Astrocyte (in vitro differentiated cells and primary cell): ENCODE measurements around the gene EGFR. TPM values are rescaled to one million over a fixed set of nuclear protein-coding genes. Genes with fewer than 3 reads are reported as not detected.
A peak's percentile ranks its signal among the peaks of the same experiment; 100 is the strongest.

Experiments
- DNase-seq: peaks from one replicate; pipeline ENCODE4 v3.0.0-alpha.2; 2010; ENCODE audit warnings: low read depth
- FAIRE-seq: peaks from 2 replicates; lab custom pipeline; 2011; peaks lifted over from hg19 to GRCh38; lab: Jason Lieb, UNC
- H2AFZ ChIP-seq: 2 replicates; pipeline ENCODE4 v1.6.0; 2012; ENCODE audit warnings: low read depth, low read length, inconsistent platforms
- H3K27ac ChIP-seq: 2 replicates; pipeline ENCODE4 v1.5.1; 2011; ENCODE audit warnings: low read depth, low read length, inconsistent platforms
- H3K27me3 ChIP-seq: 2 replicates; pipeline ENCODE4 v1.6.0; 2011; ENCODE audit warnings: low read length, inconsistent platforms; ENCODE audit not compliant: insufficient read depth
- H3K36me3 ChIP-seq: 2 replicates; pipeline ENCODE4 v1.5.1; 2011; ENCODE audit warnings: low read length, inconsistent platforms; ENCODE audit not compliant: insufficient read depth
- H3K4me1 ChIP-seq: 2 replicates; pipeline ENCODE4 v1.5.1; 2011; ENCODE audit warnings: low read length, inconsistent platforms; ENCODE audit not compliant: insufficient read depth
- H3K4me2 ChIP-seq: 2 replicates; pipeline ENCODE4 v1.6.0; 2012; ENCODE audit warnings: low read length, inconsistent platforms
- H3K4me3 ChIP-seq: 2 replicates; pipeline ENCODE4 v1.5.1; 2011; ENCODE audit warnings: low read depth, mild to moderate bottlenecking, low read length, inconsistent platforms; ENCODE audit not compliant: insufficient read depth
- H3K79me2 ChIP-seq: 2 replicates; pipeline ENCODE4 v1.6.0; 2012; ENCODE audit warnings: mild to moderate bottlenecking, low read length, inconsistent platforms; ENCODE audit not compliant: insufficient read depth
- H3K9ac ChIP-seq: 2 replicates; pipeline ENCODE4 v1.6.0; 2012; ENCODE audit warnings: mild to moderate bottlenecking, low read length, inconsistent platforms
- H3K9me3 ChIP-seq: 2 replicates; pipeline ENCODE4 v1.5.1; 2012; ENCODE audit warnings: low read depth, mild to moderate bottlenecking, low read length, inconsistent platforms; ENCODE audit not compliant: insufficient read depth
- H4K20me1 ChIP-seq: 2 replicates; pipeline ENCODE4 v1.6.0; 2012; ENCODE audit warnings: low read length, inconsistent platforms; ENCODE audit not compliant: insufficient read depth
- H3K27ac Mint-ChIP-seq: one replicate; pipeline ENCODE4 v1.8.0; 2021; ENCODE audit warnings: mild to moderate bottlenecking, mixed read lengths; ENCODE audit not compliant: unreplicated experiment
- H3K27me3 Mint-ChIP-seq: one replicate; pipeline ENCODE4 v1.8.0; 2021; ENCODE audit warnings: low read depth, mixed read lengths; ENCODE audit not compliant: unreplicated experiment
- H3K36me3 Mint-ChIP-seq: one replicate; pipeline ENCODE4 v1.8.0; 2021; ENCODE audit warnings: low read depth, mixed read lengths; ENCODE audit not compliant: unreplicated experiment
- H3K4me1 Mint-ChIP-seq: one replicate; pipeline ENCODE4 v1.8.0; 2021; ENCODE audit warnings: low read depth, mixed read lengths; ENCODE audit not compliant: unreplicated experiment
- H3K4me3 Mint-ChIP-seq: one replicate; pipeline ENCODE4 v1.8.0; 2021; ENCODE audit warnings: mild to moderate bottlenecking, moderate library complexity, mixed read lengths; ENCODE audit not compliant: unreplicated experiment
- H3K9me3 Mint-ChIP-seq: one replicate; pipeline ENCODE4 v1.8.0; 2021; ENCODE audit warnings: mild to moderate bottlenecking, mixed read lengths; ENCODE audit not compliant: unreplicated experiment
- EZH2 ChIP-seq: IDR thresholded peaks from 2 replicates; pipeline ENCODE4 v1.6.1; 2012; ENCODE audit warnings: mild to moderate bottlenecking, low read length, inconsistent platforms; ENCODE audit not compliant: insufficient read depth
- total RNA-seq: library from RNA; stranded (reverse); gene quantifications from 2 replicates; pipeline ENCODE4 v1.2.1, GENCODE V29; 2021
- TF ChIP-seq, protein P1 (sequence below): IDR thresholded peaks from 2 replicates; pipeline ENCODE4 v1.5.1; 2011; ENCODE audit warnings: low read depth, mild to moderate bottlenecking, inconsistent platforms, low read length, moderate library complexity; ENCODE audit not compliant: insufficient read depth

The EGFR gene
- total RNA-seq, 1 donor from 2014 or later = 27.3 TPM

DNA sequence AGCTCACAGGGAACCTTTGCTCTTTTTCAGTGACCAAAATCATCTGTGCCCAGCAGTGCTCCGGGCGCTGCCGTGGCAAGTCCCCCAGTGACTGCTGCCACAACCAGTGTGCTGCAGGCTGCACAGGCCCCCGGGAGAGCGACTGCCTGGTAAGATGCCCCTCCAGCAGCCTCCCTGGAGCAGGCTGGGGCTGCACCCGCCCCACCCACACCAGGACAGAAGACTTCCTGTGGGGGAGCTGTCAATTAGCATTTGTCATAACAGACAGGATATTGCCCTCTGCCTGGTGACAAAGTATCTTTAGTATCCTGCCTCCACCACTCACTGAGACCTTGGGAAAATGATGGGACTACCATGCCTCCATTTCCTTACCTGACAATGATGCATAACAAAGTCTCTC is 133.7 kb downstream of the EGFR start:
- Mint-ChIP-seq H3K4me3 (no peak overlapping the region), H3K27me3 (no peaks in the 10 kb centered on the region), H3K27ac (no peak overlapping the region), H3K9me3 (no peaks in the 10 kb centered on the region), H3K36me3 (peaks cover 24% of the 10 kb centered on the region), H3K4me1 (peaks cover 7% of the 10 kb centered on the region)
- no peak overlapping the region for H3K4me2 ChIP-seq
- peaks cover 49% of the 10 kb centered on the region for H3K36me3 ChIP-seq
- FAIRE-seq = no peak
- H3K4me3 ChIP-seq = no peak overlapping the region
- H4K20me1 ChIP-seq = no peaks in the 10 kb centered on the region
- H3K9me3 ChIP-seq = no peaks in the 10 kb centered on the region
- H2AFZ ChIP-seq = no peak overlapping the region
- no peak overlapping the region for H3K27ac ChIP-seq
- no peaks in the 10 kb centered on the region for H3K27me3 ChIP-seq
- TF ChIP-seq, protein P1, sequence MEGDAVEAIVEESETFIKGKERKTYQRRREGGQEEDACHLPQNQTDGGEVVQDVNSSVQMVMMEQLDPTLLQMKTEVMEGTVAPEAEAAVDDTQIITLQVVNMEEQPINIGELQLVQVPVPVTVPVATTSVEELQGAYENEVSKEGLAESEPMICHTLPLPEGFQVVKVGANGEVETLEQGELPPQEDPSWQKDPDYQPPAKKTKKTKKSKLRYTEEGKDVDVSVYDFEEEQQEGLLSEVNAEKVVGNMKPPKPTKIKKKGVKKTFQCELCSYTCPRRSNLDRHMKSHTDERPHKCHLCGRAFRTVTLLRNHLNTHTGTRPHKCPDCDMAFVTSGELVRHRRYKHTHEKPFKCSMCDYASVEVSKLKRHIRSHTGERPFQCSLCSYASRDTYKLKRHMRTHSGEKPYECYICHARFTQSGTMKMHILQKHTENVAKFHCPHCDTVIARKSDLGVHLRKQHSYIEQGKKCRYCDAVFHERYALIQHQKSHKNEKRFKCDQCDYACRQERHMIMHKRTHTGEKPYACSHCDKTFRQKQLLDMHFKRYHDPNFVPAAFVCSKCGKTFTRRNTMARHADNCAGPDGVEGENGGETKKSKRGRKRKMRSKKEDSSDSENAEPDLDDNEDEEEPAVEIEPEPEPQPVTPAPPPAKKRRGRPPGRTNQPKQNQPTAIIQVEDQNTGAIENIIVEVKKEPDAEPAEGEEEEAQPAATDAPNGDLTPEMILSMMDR = no peak
- TF ChIP-seq EZH2 = no peak
- DNase-seq = no peak
- peaks cover 4% of the 10 kb centered on the region for H3K79me2 ChIP-seq
- H3K4me1 ChIP-seq = peaks cover 19% of the 10 kb centered on the region
- H3K9ac ChIP-seq = no peak overlapping the region

GRCh38 chr7:55154096-55154495 is 135.3 kb downstream of the EGFR start:
- Mint-ChIP-seq H3K27ac (no peak overlapping the region), H3K4me1 (peaks cover 20% of the 10 kb centered on the region), H3K4me3 (no peak overlapping the region), H3K36me3 (peaks cover 20% of the 10 kb centered on the region), H3K9me3 (no peaks in the 10 kb centered on the region), H3K27me3 (no peaks in the 10 kb centered on the region)
- TF ChIP-seq EZH2 = no peak
- TF ChIP-seq, protein P1 = no peak
- no peak overlapping the region for H3K9ac ChIP-seq
- H3K27me3 ChIP-seq = no peaks in the 10 kb centered on the region
- DNase-seq (no peak), FAIRE-seq (no peak)
- no peak overlapping the region for H2AFZ ChIP-seq
- no peak overlapping the region for H3K4me2 ChIP-seq
- H3K27ac ChIP-seq = no peak overlapping the region
- H3K36me3 ChIP-seq = peaks cover 48% of the 10 kb centered on the region
- H3K79me2 ChIP-seq = peaks cover 4% of the 10 kb centered on the region
- no peaks in the 10 kb centered on the region for H4K20me1 ChIP-seq
- H3K9me3 ChIP-seq = no peaks in the 10 kb centered on the region
- H3K4me3 ChIP-seq = no peak overlapping the region
- H3K4me1 ChIP-seq = peaks cover 35% of the 10 kb centered on the region

DNA sequence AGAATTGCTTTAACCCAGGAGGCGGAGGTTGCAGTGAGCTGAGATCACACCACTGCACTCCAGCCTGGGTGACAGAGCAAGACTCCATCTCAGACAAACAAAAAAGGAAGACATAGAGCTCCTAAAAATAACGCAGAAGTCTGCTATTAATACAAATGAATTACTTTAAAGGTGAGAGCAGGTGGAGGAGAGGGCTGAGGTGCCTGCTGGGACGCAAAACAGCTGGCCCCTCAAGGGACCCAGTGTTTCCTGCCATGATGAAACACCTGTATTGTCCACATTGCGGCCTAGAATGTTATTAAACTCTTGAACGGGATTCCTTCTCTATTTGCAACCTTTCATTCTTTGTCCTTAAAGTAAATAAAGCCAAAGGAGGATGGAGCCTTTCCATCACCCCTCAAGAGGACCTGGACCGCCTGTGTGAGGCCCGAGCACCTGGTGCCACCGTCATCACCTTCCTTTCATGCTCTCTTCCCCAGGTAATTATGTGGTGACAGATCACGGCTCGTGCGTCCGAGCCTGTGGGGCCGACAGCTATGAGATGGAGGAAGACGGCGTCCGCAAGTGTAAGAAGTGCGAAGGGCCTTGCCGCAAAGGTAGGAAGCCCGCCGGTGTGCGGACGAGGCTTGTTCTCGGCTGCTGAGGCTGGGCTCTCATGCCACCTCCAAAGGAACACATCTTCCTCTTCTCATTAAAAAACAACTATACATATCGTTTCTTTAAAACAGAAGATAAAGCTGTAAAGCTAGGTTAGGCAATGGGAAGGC is 136.7 kb downstream of the EGFR start:
- H3K36me3 Mint-ChIP-seq = peaks cover 19% of the 10 kb centered on the region

More for the DNA sequence above, 136.7 kb downstream of the EGFR start:
- Histone ChIP-seq H3K27ac (peak overlapping the region; percentile 73), H3K79me2 (peaks cover 4% of the 10 kb centered on the region), H3K4me3 (no peak overlapping the region), H3K4me2 (peak overlapping the region; percentile 21), H2AFZ (no peak overlapping the region), H3K36me3 (peaks cover 44% of the 10 kb centered on the region), H3K27me3 (no peaks in the 10 kb centered on the region), H3K9ac (peak overlapping the region; percentile 56), H3K9me3 (no peaks in the 10 kb centered on the region), H4K20me1 (no peaks in the 10 kb centered on the region), H3K4me1 (peaks cover 47% of the 10 kb centered on the region)
- H3K4me3 Mint-ChIP-seq = no peak overlapping the region
- TF ChIP-seq, protein P1 = no peak
- TF ChIP-seq EZH2 = no peak
- no peaks in the 10 kb centered on the region for H3K27me3 Mint-ChIP-seq
- DNase-seq (no peak), FAIRE-seq (no peak)
- no peak overlapping the region for H3K27ac Mint-ChIP-seq
- peaks cover 30% of the 10 kb centered on the region for H3K4me1 Mint-ChIP-seq
- no peaks in the 10 kb centered on the region for H3K9me3 Mint-ChIP-seq
